Measurements from ENCODE around the gene HPCAL1.

The HPCAL1 gene

GRCh38 chr2:10360460-10360849, 57.8 kb downstream of the HPCAL1 start:
- no peak overlapping the region for H3K9ac ChIP-seq (ENCODE audit: low read length)
- no peaks in the 10 kb centered on the region for H3K9me3 ChIP-seq (ENCODE audit: control insufficient read depth, insufficient read depth, low read depth, low read length)
- H3K27ac ChIP-seq (ENCODE audit: low read depth, low read length): no peak overlapping the region
- no peaks in the 10 kb centered on the region for H3K36me3 ChIP-seq (ENCODE audit: control insufficient read depth, insufficient read depth, low read length)
- no peaks in the 10 kb centered on the region for H3K27me3 ChIP-seq (ENCODE audit: control insufficient read depth, insufficient read depth, low read length)
- H3K4me3 ChIP-seq (ENCODE audit: low read depth, low read length): no peak overlapping the region
- peaks cover 11% of the 10 kb centered on the region; the same call in 1 of the 2 replicates for H3K4me1 ChIP-seq (ENCODE audit: control insufficient read depth, insufficient read depth, low read length)

- Histone ChIP-seq H3K4me3 (ENCODE audit: low read depth, low read length) (no peak overlapping the region), H3K9ac (ENCODE audit: low read length) (no peak overlapping the region), H3K4me1 (ENCODE audit: control insufficient read depth, insufficient read depth, low read length) (peaks cover 11% of the 10 kb centered on the region; the same call in 1 of the 2 replicates), H3K27me3 (ENCODE audit: control insufficient read depth, insufficient read depth, low read length) (no peaks in the 10 kb centered on the region), H3K9me3 (ENCODE audit: control insufficient read depth, insufficient read depth, low read depth, low read length) (no peaks in the 10 kb centered on the region), H3K36me3 (ENCODE audit: control insufficient read depth, insufficient read depth, low read length) (no peaks in the 10 kb centered on the region), H3K27ac (ENCODE audit: low read depth, low read length) (no peak overlapping the region)
These were observed 58.3 kb downstream of the HPCAL1 start for GRCh38 chr2:10360850-10361588.

GRCh38 chr2:10362096-10362897, 59.6 kb downstream of the HPCAL1 start:
- Histone ChIP-seq H3K36me3 (ENCODE audit: control insufficient read depth, insufficient read depth, low read length) (no peaks in the 10 kb centered on the region), H3K27ac (ENCODE audit: low read depth, low read length) (no peak overlapping the region), H3K9me3 (ENCODE audit: control insufficient read depth, insufficient read depth, low read depth, low read length) (no peaks in the 10 kb centered on the region), H3K27me3 (ENCODE audit: control insufficient read depth, insufficient read depth, low read length) (no peaks in the 10 kb centered on the region), H3K9ac (ENCODE audit: low read length) (no peak overlapping the region), H3K4me3 (ENCODE audit: low read depth, low read length) (no peak overlapping the region), H3K4me1 (ENCODE audit: control insufficient read depth, insufficient read depth, low read length) (peaks cover 11% of the 10 kb centered on the region; the same call in 1 of the 2 replicates)

GRCh38 chr2:10362898-10363454, 60.3 kb downstream of the HPCAL1 start:
- Histone ChIP-seq H3K36me3 (ENCODE audit: control insufficient read depth, insufficient read depth, low read length) (no peaks in the 10 kb centered on the region), H3K27ac (ENCODE audit: low read depth, low read length) (no peak overlapping the region), H3K9me3 (ENCODE audit: control insufficient read depth, insufficient read depth, low read depth, low read length) (no peaks in the 10 kb centered on the region), H3K4me3 (ENCODE audit: low read depth, low read length) (no peak overlapping the region), H3K27me3 (ENCODE audit: control insufficient read depth, insufficient read depth, low read length) (no peaks in the 10 kb centered on the region), H3K9ac (ENCODE audit: low read length) (no peak overlapping the region), H3K4me1 (ENCODE audit: control insufficient read depth, insufficient read depth, low read length) (peaks cover 11% of the 10 kb centered on the region; the same call in 1 of the 2 replicates)

GRCh38 chr2:10363861-10364610, 61.3 kb downstream of the HPCAL1 start:
- H3K9ac ChIP-seq (ENCODE audit: low read length): no peak overlapping the region
- no peak overlapping the region for H3K4me3 ChIP-seq (ENCODE audit: low read depth, low read length)
- H3K4me1 ChIP-seq (ENCODE audit: control insufficient read depth, insufficient read depth, low read length): peaks cover 11% of the 10 kb centered on the region; the same call in 1 of the 2 replicates
- H3K9me3 ChIP-seq (ENCODE audit: control insufficient read depth, insufficient read depth, low read depth, low read length): no peaks in the 10 kb centered on the region
- H3K27ac ChIP-seq (ENCODE audit: low read depth, low read length): no peak overlapping the region
- no peaks in the 10 kb centered on the region for H3K27me3 ChIP-seq (ENCODE audit: control insufficient read depth, insufficient read depth, low read length)
- H3K36me3 ChIP-seq (ENCODE audit: control insufficient read depth, insufficient read depth, low read length): no peaks in the 10 kb centered on the region

- no peak overlapping the region for H3K27ac ChIP-seq (ENCODE audit: low read depth, low read length)
- H3K36me3 ChIP-seq (ENCODE audit: control insufficient read depth, insufficient read depth, low read length): no peaks in the 10 kb centered on the region
- H3K27me3 ChIP-seq (ENCODE audit: control insufficient read depth, insufficient read depth, low read length): no peaks in the 10 kb centered on the region
- peaks cover 11% of the 10 kb centered on the region; the same call in 1 of the 2 replicates for H3K4me1 ChIP-seq (ENCODE audit: control insufficient read depth, insufficient read depth, low read length)
- no peak overlapping the region for H3K9ac ChIP-seq (ENCODE audit: low read length)
- H3K4me3 ChIP-seq (ENCODE audit: low read depth, low read length): no peak overlapping the region
- H3K9me3 ChIP-seq (ENCODE audit: control insufficient read depth, insufficient read depth, low read depth, low read length): no peaks in the 10 kb centered on the region
These were observed 62.7 kb downstream of the HPCAL1 start for GRCh38 chr2:10365412-10365811.

- peaks cover 11% of the 10 kb centered on the region; the same call in 1 of the 2 replicates for H3K4me1 ChIP-seq (ENCODE audit: control insufficient read depth, insufficient read depth, low read length)
These were observed 64.0 kb downstream of the HPCAL1 start for GRCh38 chr2:10366601-10367270.

GRCh38 chr2:10367472-10368439, 65.1 kb downstream of the HPCAL1 start:
- Histone ChIP-seq H3K9me3 (ENCODE audit: control insufficient read depth, insufficient read depth, low read depth, low read length) (no peaks in the 10 kb centered on the region), H3K36me3 (ENCODE audit: control insufficient read depth, insufficient read depth, low read length) (no peaks in the 10 kb centered on the region), H3K27me3 (ENCODE audit: control insufficient read depth, insufficient read depth, low read length) (no peaks in the 10 kb centered on the region), H3K27ac (ENCODE audit: low read depth, low read length) (no peak overlapping the region), H3K9ac (ENCODE audit: low read length) (no peak overlapping the region), H3K4me3 (ENCODE audit: low read depth, low read length) (no peak overlapping the region), H3K4me1 (ENCODE audit: control insufficient read depth, insufficient read depth, low read length) (peaks cover 6% of the 10 kb centered on the region; the same call in 1 of the 2 replicates)

More at GRCh38 chr2:10366601-10367270, 64.0 kb downstream of the HPCAL1 start:
- Histone ChIP-seq H3K4me3 (ENCODE audit: low read depth, low read length) (no peak overlapping the region), H3K9me3 (ENCODE audit: control insufficient read depth, insufficient read depth, low read depth, low read length) (no peaks in the 10 kb centered on the region), H3K9ac (ENCODE audit: low read length) (no peak overlapping the region), H3K27me3 (ENCODE audit: control insufficient read depth, insufficient read depth, low read length) (no peaks in the 10 kb centered on the region), H3K27ac (ENCODE audit: low read depth, low read length) (no peak overlapping the region), H3K36me3 (ENCODE audit: control insufficient read depth, insufficient read depth, low read length) (no peaks in the 10 kb centered on the region)

GRCh38 chr2:10368491-10369231, 66.0 kb downstream of the HPCAL1 start:
- Histone ChIP-seq H3K27ac (ENCODE audit: low read depth, low read length) (no peak overlapping the region), H3K27me3 (ENCODE audit: control insufficient read depth, insufficient read depth, low read length) (no peaks in the 10 kb centered on the region), H3K36me3 (ENCODE audit: control insufficient read depth, insufficient read depth, low read length) (no peaks in the 10 kb centered on the region), H3K9me3 (ENCODE audit: control insufficient read depth, insufficient read depth, low read depth, low read length) (no peaks in the 10 kb centered on the region), H3K4me1 (ENCODE audit: control insufficient read depth, insufficient read depth, low read length) (peaks cover 2% of the 10 kb centered on the region; the same call in 1 of the 2 replicates), H3K9ac (ENCODE audit: low read length) (no peak overlapping the region), H3K4me3 (ENCODE audit: low read depth, low read length) (no peak overlapping the region)

Data from HUES6 (cell line).